ENCODE results near the gene MISP. TPM values are rescaled to one million over a fixed set of nuclear protein-coding genes. Genes with fewer than 3 reads are reported as not detected.

The MISP gene
- total and polyA plus RNA-seq, 2 of the 8 experiments (the other 6 are each of a cell fraction or from before 2014, with no cell fraction given): 0.43 to 0.45 TPM

DNA sequence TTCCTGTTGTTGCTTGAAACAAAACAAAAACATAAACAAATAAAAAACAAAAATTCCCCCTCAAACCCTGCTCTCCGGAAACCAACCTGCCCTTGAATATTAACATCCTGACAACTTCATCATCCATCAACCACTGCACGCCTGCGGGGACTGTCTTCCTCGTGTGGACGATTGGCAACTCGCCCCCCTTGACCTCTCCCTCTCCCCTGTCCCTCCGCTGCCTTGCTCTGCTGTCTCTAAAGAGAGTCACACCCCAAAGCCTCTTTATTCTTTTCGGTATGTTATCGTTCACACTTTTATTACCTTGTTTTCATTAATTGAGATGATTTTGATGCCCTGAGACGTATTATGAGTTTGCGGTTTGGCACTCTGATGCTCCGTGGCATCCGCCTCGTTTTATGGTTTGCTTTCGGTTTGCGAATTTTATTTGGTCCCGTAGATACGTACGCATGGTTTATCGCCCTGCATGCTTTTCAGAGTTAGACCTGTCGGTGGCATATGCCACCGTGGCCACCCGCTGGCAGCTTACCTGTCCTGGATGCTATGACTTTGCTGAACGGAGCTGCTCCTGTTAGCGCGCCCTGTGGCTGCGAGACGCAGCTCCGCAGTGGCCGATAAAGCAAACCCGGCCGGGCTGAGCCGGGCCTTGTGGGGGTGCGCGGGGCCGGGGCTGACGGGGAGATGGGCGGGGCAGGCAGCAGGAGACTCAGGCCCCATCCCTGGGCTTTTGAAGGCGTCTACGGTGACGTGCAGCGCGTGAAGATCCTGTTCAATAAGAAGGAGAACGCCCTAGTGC lies 56.9 kb downstream of the MISP start:
- H3K79me1 ChIP-seq (ENCODE audit: low read depth, low read length): peaks cover 18% of the 10 kb centered on the region
- DNase-seq (ENCODE audit: low read depth in 1 of 2, low spot score in 2 of 2): no peak
- no peak for FAIRE-seq
- H2BK12ac ChIP-seq (ENCODE audit: low read depth, low read length): no peak overlapping the region
- H4K20me1 ChIP-seq (replicated peaks in 1 of 2; ENCODE audit: control insufficient read depth in 1 of 2, insufficient read depth in 2 of 2, low read length in 2 of 2): peaks cover 40 to 56% of the 10 kb centered on the region in 2 experiments
- no peak overlapping the region for H3K4ac ChIP-seq (replicated peaks; ENCODE audit: insufficient read length, low read depth, low read length)
- no peak overlapping the region for H2BK20ac ChIP-seq (ENCODE audit: low read length)
- WGBS, 2 experiments (ENCODE audit: extremely low coverage in 1 of 2, insufficient coverage in 1 of 2, insufficient read length in 1 of 2, insufficient replicate concordance in 2 of 2, low coverage in 1 of 2, low lambda C conversion rate in 2 of 2, missing lambda C conversion rate in 1 of 2): 96 to 100% methylated on average over 1 to 38 of the region's 44 CpGs
- no peaks in the 10 kb centered on the region; the same call in 1 of the 2 replicates for H3K23me2 ChIP-seq (ENCODE audit: low read depth, low read length)
- POLR2A ChIA-PET (ENCODE audit: partially characterized antibody): interaction anchor here (0.9 to 16.9 kb wide), 6 partner anchors 6 to 95 kb away, joined by 3 to 277 read pairs (median 82); partner anchors contain the start of genes AZU1, PLPPR3 and PTBP1
- no peak overlapping the region for H4K5ac ChIP-seq (ENCODE audit: insufficient read length, low read depth, low read length)
- H4K91ac ChIP-seq (replicated peaks; ENCODE audit: insufficient read length, low read length): no peak overlapping the region
- no peak overlapping the region; the same call in 1 of the 2 replicates for H4K8ac ChIP-seq (ENCODE audit: extremely low read depth, insufficient read depth, low read length)
- H3K79me2 ChIP-seq (ENCODE audit: control insufficient read depth in 1 of 2, insufficient read depth in 2 of 2, low read length in 2 of 2): peaks cover 12 to 47% of the 10 kb centered on the region in 2 experiments; a peak in 3 of 4 replicates
- H2AK5ac ChIP-seq (ENCODE audit: low read depth, low read length): no peak overlapping the region
- no peak overlapping the region for H3K4me3 ChIP-seq (ENCODE audit: extremely low read depth in 1 of 4, insufficient read depth in 2 of 4, low read depth in 3 of 4, low read length in 4 of 4)
- H2BK15ac ChIP-seq (ENCODE audit: low read length): no peak overlapping the region
- H3K36me3 ChIP-seq (ENCODE audit: control insufficient read depth in 2 of 4, insufficient read depth in 4 of 4, low read length in 3 of 4): peaks cover 61 to 99% (median 82%) of the 10 kb centered on the region in 4 experiments
- no peak overlapping the region for H3K56ac ChIP-seq (replicated peaks; ENCODE audit: insufficient read length, low read depth, low read length)
- no peak overlapping the region for H3K9ac ChIP-seq (replicated peaks in 1 of 4; ENCODE audit: extremely low read depth in 1 of 4, low read depth in 3 of 4, low read length in 3 of 4)
- no peak overlapping the region for H3K27ac ChIP-seq (ENCODE audit: low read depth, low read length)
- no peak overlapping the region for H2BK120ac ChIP-seq (replicated peaks; ENCODE audit: low read depth, low read length)
- H3K14ac ChIP-seq (ENCODE audit: insufficient read length): no peak overlapping the region
- no peak overlapping the region for H2BK5ac ChIP-seq (ENCODE audit: low read depth, low read length)
- H3K23ac ChIP-seq (ENCODE audit: insufficient read length): no peak overlapping the region
- no peaks in the 10 kb centered on the region; a peak in 2 of 7 replicates for H3K4me1 ChIP-seq (replicated peaks in 1 of 4; ENCODE audit: control insufficient read depth in 3 of 4, insufficient read depth in 4 of 4, low read length in 3 of 4)
- H3K9me3 ChIP-seq (ENCODE audit: insufficient read depth in 2 of 2, low read depth in 1 of 2, low read length in 1 of 2): no peaks in the 10 kb centered on the region
- no peak overlapping the region for H3K18ac ChIP-seq (ENCODE audit: extremely low read depth, low read length)
- CTCF ChIA-PET (ENCODE audit: partially characterized antibody): interaction anchor here (0.6 to 0.9 kb wide), 3 partner anchors 14 to 37 kb away, joined by 3 to 5 read pairs (median 5); no protein-coding TSS in a partner anchor
- H3K27me3 ChIP-seq (replicated peaks in 1 of 4; ENCODE audit: control insufficient read depth in 3 of 4, extremely low read depth in 1 of 4, insufficient read depth in 3 of 4, low read length in 3 of 4): no peaks in the 10 kb centered on the region
- H2AFZ ChIP-seq (ENCODE audit: low read length): no peak overlapping the region
- no peak overlapping the region for H3K4me2 ChIP-seq (ENCODE audit: insufficient read depth in 1 of 2, low read depth in 2 of 2, low read length in 2 of 2)
- TF ChIP-seq E2F6 (IDR thresholded peaks at IDR 0.05) (no peak), TCF12 (IDR thresholded peaks at IDR 0.05; ENCODE audit: low read depth, low read length) (no peak), POU5F1 (IDR thresholded peaks at IDR 0.05; ENCODE audit: low read depth, low read length) (no peak), KDM1A (IDR thresholded peaks at IDR 0.05; ENCODE audit: borderline replicate concordance, low read length) (no peak), CTCF (IDR thresholded peaks at IDR 0.05; ENCODE audit: control extremely low read depth in 1 of 3, insufficient read depth in 1 of 3, low read depth in 1 of 3, low read length in 3 of 3) (no peak), JUN (IDR thresholded peaks at IDR 0.05; ENCODE audit: low read depth, low read length) (no peak), BRCA1 (IDR thresholded peaks at IDR 0.05; ENCODE audit: low read depth, low read length) (no peak), PHF8 (conservative IDR thresholded peaks at IDR 0.05; ENCODE audit: low read depth, low read length) (no peak), BACH1 (IDR thresholded peaks at IDR 0.05; ENCODE audit: low read length) (no peak)
